H1 (cell line): ENCODE results near the gene SPEF2. TPM values are rescaled to one million over a fixed set of nuclear protein-coding genes. Genes with fewer than 3 reads are reported as not detected.

Source experiments
- CTCF ChIA-PET: fragments of 300-600 bp; sonication (Branson Sonifier 250); formaldehyde crosslinking; loops from one replicate; lab custom pipeline; 2021; ENCODE audit not compliant: partially characterized antibody; lab: Charles Lee
- POLR2A ChIA-PET: fragments of 300-600 bp; sonication (Branson Sonifier 250); formaldehyde crosslinking; loops from one replicate; lab custom pipeline; 2021; ENCODE audit warnings: inconsistent platforms; ENCODE audit not compliant: partially characterized antibody; lab: Charles Lee
- DNase-seq, 2 experiments: peaks; one replicate each; pipeline versions ENCODE4 v3.0.0 to v3.0.0-alpha.2; 2010 to 2022; ENCODE audit warnings: low spot score in 2 of 2, low read depth in 1 of 2, mixed read lengths in 1 of 2
- FAIRE-seq: peaks from 2 replicates; lab custom pipeline; 2011; peaks lifted over from hg19 to GRCh38; lab: Jason Lieb, UNC
- H2AFZ ChIP-seq: 2 replicates; pipeline ENCODE4 v1.8.1; 2012; ENCODE audit warnings: low read length, inconsistent platforms
- H2AK5ac ChIP-seq: 2 replicates; pipeline ENCODE4 v1.6.1; 2013; ENCODE audit warnings: low read depth, low read length
- H2BK120ac ChIP-seq: replicated peaks from 2 replicates; pipeline ENCODE3; 2013; ENCODE audit warnings: low read depth, low read length, inconsistent platforms
- H2BK12ac ChIP-seq: 2 replicates; pipeline ENCODE4 v1.6.1; 2013; ENCODE audit warnings: low read depth, low read length
- H2BK15ac ChIP-seq: 2 replicates; pipeline ENCODE4 v1.6.1; 2013; ENCODE audit warnings: low read length
- H2BK20ac ChIP-seq: 2 replicates; pipeline ENCODE4 v1.6.1; 2013; ENCODE audit warnings: low read length
- H2BK5ac ChIP-seq: 2 replicates; pipeline ENCODE4 v1.6.1; 2013; ENCODE audit warnings: low read depth, low read length
- H3K14ac ChIP-seq: 2 replicates; pipeline ENCODE4 v1.6.1; 2013; ENCODE audit warnings: inconsistent platforms; ENCODE audit not compliant: insufficient read length
- H3K18ac ChIP-seq: 2 replicates; pipeline ENCODE4 v1.6.1; 2013; ENCODE audit warnings: low read length; ENCODE audit errors: extremely low read depth
- H3K23ac ChIP-seq: 2 replicates; pipeline ENCODE4 v1.6.1; 2013; ENCODE audit warnings: inconsistent platforms; ENCODE audit not compliant: insufficient read length
- H3K23me2 ChIP-seq: 2 replicates; pipeline ENCODE4 v1.6.1; 2013; ENCODE audit warnings: low read depth, low read length
- H3K27ac ChIP-seq: 2 replicates; pipeline ENCODE4 v1.6.1; 2011; ENCODE audit warnings: low read depth, low read length, inconsistent platforms
- H3K27me3 ChIP-seq, 4 experiments: replicated peaks in 1 of 4; 1 replicate in 1 of 4; 2 replicates in 3 of 4; pipeline versions ENCODE4 v1.6.1 to v1.8.1; 2011 to 2013; ENCODE audit warnings: low read length in 3 of 4, mild to moderate bottlenecking in 3 of 4, inconsistent platforms in 2 of 4, mixed read lengths in 2 of 4, moderate library complexity in 1 of 4; ENCODE audit not compliant: control insufficient read depth in 3 of 4, insufficient read depth in 3 of 4; ENCODE audit errors: extremely low read depth in 1 of 4
- H3K36me3 ChIP-seq, 4 experiments: 2 replicates each; pipeline versions ENCODE4 v1.6.1 to v1.8.1; 2011 to 2013; ENCODE audit warnings: mild to moderate bottlenecking in 4 of 4, low read length in 3 of 4, moderate library complexity in 2 of 4, control low read depth in 1 of 4, inconsistent platforms in 1 of 4; ENCODE audit not compliant: insufficient read depth in 4 of 4, control insufficient read depth in 2 of 4
- H3K4ac ChIP-seq: replicated peaks from 2 replicates; pipeline ENCODE3; 2013; ENCODE audit warnings: low read length, low read depth, mixed read lengths, inconsistent platforms; ENCODE audit not compliant: insufficient read length
- H3K4me1 ChIP-seq, 4 experiments: replicated peaks in 1 of 4; 1 replicate in 1 of 4; 2 replicates in 3 of 4; pipeline versions ENCODE4 v1.6.1 to v1.8.1; 2011 to 2013; ENCODE audit warnings: low read length in 3 of 4, inconsistent platforms in 2 of 4, mixed read lengths in 1 of 4; ENCODE audit not compliant: insufficient read depth in 4 of 4, control insufficient read depth in 3 of 4
- H3K4me2 ChIP-seq, 2 experiments: 2 replicates each; pipeline versions ENCODE4 v1.6.1 to v1.8.1; 2011 to 2013; ENCODE audit warnings: low read depth in 2 of 2, low read length in 2 of 2, control low read depth in 1 of 2, inconsistent platforms in 1 of 2, mild to moderate bottlenecking in 1 of 2; ENCODE audit not compliant: insufficient read depth in 1 of 2
- H3K4me3 ChIP-seq, 4 experiments: fragments of 200-600, 300-600 bp in 1 of 4; sonication (generic), shearing (Covaris generic), sonication (Bioruptor Twin) in 1 of 4; 2 replicates each; pipeline versions ENCODE4 v1.5.1 to v1.8.1; 2011 to 2016; ENCODE audit warnings: low read length in 4 of 4, low read depth in 3 of 4, control low read depth in 2 of 4, inconsistent platforms in 2 of 4, mild to moderate bottlenecking in 2 of 4, mixed read lengths in 1 of 4, moderate library complexity in 1 of 4; ENCODE audit not compliant: insufficient read depth in 2 of 4; ENCODE audit errors: extremely low read depth in 1 of 4
- H3K56ac ChIP-seq: replicated peaks from 2 replicates; pipeline ENCODE3; 2013; ENCODE audit warnings: low read depth, mild to moderate bottlenecking, mixed read lengths, low read length, inconsistent platforms; ENCODE audit not compliant: insufficient read length
- H3K79me1 ChIP-seq: 2 replicates; pipeline ENCODE4 v1.6.1; 2013; ENCODE audit warnings: low read depth, low read length, control low read depth
- H3K79me2 ChIP-seq, 2 experiments: 2 replicates each; pipeline versions ENCODE4 v1.6.1 to v1.8.1; 2012 to 2013; ENCODE audit warnings: low read length in 2 of 2, mild to moderate bottlenecking in 2 of 2, inconsistent platforms in 1 of 2; ENCODE audit not compliant: insufficient read depth in 2 of 2, control insufficient read depth in 1 of 2
- H3K9ac ChIP-seq, 4 experiments: replicated peaks in 1 of 4; 1 replicate in 1 of 4; 2 replicates in 3 of 4; pipeline versions ENCODE4 v1.6.1 to v1.8.1; 2011 to 2013; ENCODE audit warnings: low read depth in 3 of 4, low read length in 3 of 4, control low read depth in 2 of 4, mild to moderate bottlenecking in 2 of 4, moderate library complexity in 2 of 4, inconsistent platforms in 1 of 4; ENCODE audit errors: extremely low read depth in 1 of 4
- H3K9me3 ChIP-seq, 2 experiments: 2 replicates each; pipeline versions ENCODE4 v1.6.1 to v1.8.1; 2012 to 2013; ENCODE audit warnings: mild to moderate bottlenecking in 2 of 2, moderate library complexity in 2 of 2, control low read depth in 1 of 2, inconsistent platforms in 1 of 2, low read depth in 1 of 2, low read length in 1 of 2, mixed read lengths in 1 of 2; ENCODE audit not compliant: insufficient read depth in 2 of 2
- H4K20me1 ChIP-seq, 2 experiments: replicated peaks in 1 of 2; 2 replicates each; pipeline versions ENCODE3 to v1.8.1; 2011 to 2013; ENCODE audit warnings: inconsistent platforms in 2 of 2, low read length in 2 of 2, mild to moderate bottlenecking in 1 of 2; ENCODE audit not compliant: insufficient read depth in 2 of 2, control insufficient read depth in 1 of 2
- H4K5ac ChIP-seq: 2 replicates; pipeline ENCODE4 v1.6.1; 2013; ENCODE audit warnings: low read length, low read depth, mixed read lengths, inconsistent platforms; ENCODE audit not compliant: insufficient read length
- H4K8ac ChIP-seq: 2 replicates; pipeline ENCODE4 v1.8.0; 2013; ENCODE audit warnings: mild to moderate bottlenecking, moderate library complexity, low read length, inconsistent platforms; ENCODE audit not compliant: insufficient read depth; ENCODE audit errors: extremely low read depth
- H4K91ac ChIP-seq: replicated peaks from 2 replicates; pipeline ENCODE3; 2013; ENCODE audit warnings: low read length, mixed read lengths, inconsistent platforms; ENCODE audit not compliant: insufficient read length
- BCL11A ChIP-seq, 2 experiments: IDR thresholded peaks; one replicate each; pipeline ENCODE4 v1.6.1; 2011; ENCODE audit warnings: low read depth in 2 of 2, low read length in 2 of 2, mild to moderate bottlenecking in 2 of 2
- CEBPB ChIP-seq: IDR thresholded peaks from 2 replicates; pipeline ENCODE4 v1.6.1; 2012; ENCODE audit warnings: low read depth, low read length
- CTCF ChIP-seq, 3 experiments: IDR thresholded peaks; 1 replicate in 2 of 3; 2 replicates in 1 of 3; pipeline versions ENCODE4 v1.5.1 to v1.6.1; 2011; ENCODE audit warnings: low read length in 3 of 3, mild to moderate bottlenecking in 3 of 3, inconsistent platforms in 2 of 3, low read depth in 1 of 3, moderate library complexity in 1 of 3; ENCODE audit not compliant: insufficient read depth in 1 of 3; ENCODE audit errors: control extremely low read depth in 1 of 3
- KDM5A ChIP-seq: fragments of 200-600 bp; IDR thresholded peaks from 2 replicates; pipeline ENCODE4 v1.7.1; 2012; ENCODE audit warnings: mild to moderate bottlenecking, low read length, inconsistent platforms, mixed read lengths
- NANOG ChIP-seq: IDR thresholded peaks from 2 replicates; pipeline ENCODE4 v1.6.1; 2011; ENCODE audit warnings: low read length, low read depth, mild to moderate bottlenecking, inconsistent platforms; ENCODE audit not compliant: insufficient read depth, poor library complexity, severe bottlenecking
- PHF8 ChIP-seq: fragments of 200-600 bp; sonication (generic); conservative IDR thresholded peaks from 2 replicates; pipeline ENCODE4 v1.7.1; 2012; ENCODE audit warnings: low read depth, mild to moderate bottlenecking, inconsistent platforms, low read length, moderate library complexity
- RBBP5 ChIP-seq: IDR thresholded peaks from 2 replicates; pipeline ENCODE4 v1.7.1; 2012; ENCODE audit warnings: low read depth, mild to moderate bottlenecking, inconsistent platforms, low read length, moderate library complexity, borderline replicate concordance
- SRF ChIP-seq: IDR thresholded peaks from 2 replicates; pipeline ENCODE4 v1.6.1; 2011; ENCODE audit warnings: mild to moderate bottlenecking, low read depth, low read length, moderate library complexity
- TAF7 ChIP-seq: optimal IDR thresholded peaks from 2 replicates; pipeline ENCODE3; 2011; ENCODE audit warnings: low read depth, mild to moderate bottlenecking, inconsistent platforms, low read length, moderate library complexity, borderline replicate concordance
- USF2 ChIP-seq: IDR thresholded peaks from 2 replicates; pipeline ENCODE4 v1.6.1; 2011; ENCODE audit warnings: low read length, improper control_type of control experiment
- WGBS, 2 experiments: shearing (Covaris generic) in 1 of 2; methylation state at CpG; one replicate each; pipeline versions ENCODE4 v1.1.6 to v1.1.7; 2013 to 2015; ENCODE audit warnings: low lambda C conversion rate in 2 of 2, mixed read lengths in 2 of 2, inconsistent platforms in 1 of 2, low coverage in 1 of 2, missing lambda C conversion rate in 1 of 2; ENCODE audit not compliant: insufficient replicate concordance in 2 of 2, insufficient coverage in 1 of 2, insufficient read length in 1 of 2; ENCODE audit errors: extremely low coverage in 1 of 2, missing lambda C conversion rate in 1 of 2; 5-methylcytosine and 5-hydroxymethylcytosine counted together
- polyA plus RNA-seq, 7 experiments: library from polyadenylated mRNA; depleted of rRNA in 3 of 7; stranded (reverse) in 5 of 7; unstranded in 2 of 7; fragments of >200 nt in 5 of 7; fragments of 200-250 nt in 2 of 7; gene quantifications; 1 replicate in 5 of 7; 2 replicates in 1 of 7; 4 replicates in 1 of 7; pipeline versions ENCODE4 v1.2.1 to v1.2.3, GENCODE V29; 2011 to 2013; ENCODE audit warnings: missing spikeins in 2 of 7, mixed read lengths in 2 of 7
- total RNA-seq: library from RNA; stranded (reverse); fragmentation: NEBNext Ultra II Directional; extraction: Animal tissue kit (Norgen Biotek cat#: 25700); gene quantifications from 2 replicates; pipeline ENCODE4 v1.2.1, GENCODE V29; 2021

Gene SPEF2
- total and polyA plus RNA-seq, 2 of the 8 experiments (the other 6 are each of a cell fraction or from before 2014, with no cell fraction given): 0.14 to 0.73 TPM

GRCh38 chr5:35765921-35766320 is 148.3 kb downstream of the SPEF2 start:
- H4K91ac ChIP-seq: no peak overlapping the region
- FAIRE-seq: no peak
- POLR2A ChIA-PET: no interaction called here
- no peak for TF ChIP-seq PHF8
- TF ChIP-seq TAF7: no peak
- no peak for TF ChIP-seq NANOG
- no peak for TF ChIP-seq BCL11A (IDR thresholded peaks at IDR 0.05; ENCODE audit: low read depth in 2 of 2, low read length in 2 of 2)
- TF ChIP-seq RBBP5: no peak
- TF ChIP-seq CEBPB: no peak
- no peak for TF ChIP-seq CTCF (IDR thresholded peaks at IDR 0.05; ENCODE audit: control extremely low read depth in 1 of 3, insufficient read depth in 1 of 3, low read depth in 1 of 3, low read length in 3 of 3)
- no peak for TF ChIP-seq USF2
- TF ChIP-seq KDM5A: no peak
- TF ChIP-seq SRF: no peak

More at GRCh38 chr5:35765921-35766320, 148.3 kb downstream of the SPEF2 start:
- no peak overlapping the region for H3K27ac ChIP-seq
- H3K23ac ChIP-seq: no peak overlapping the region
- H3K36me3 ChIP-seq: no peaks in the 10 kb centered on the region
- H2BK120ac ChIP-seq: no peak overlapping the region
- H2BK5ac ChIP-seq: no peak overlapping the region
- H2BK15ac ChIP-seq: no peak overlapping the region
- no peaks in the 10 kb centered on the region for H3K4me1 ChIP-seq
- H4K20me1 ChIP-seq: no peaks in the 10 kb centered on the region
- 80% methylated on average over 1 of the region's 1 CpG; no CpG with 5 or more reads in 1 of the 2 experiments for WGBS, 2 experiments
- H2BK12ac ChIP-seq: no peak overlapping the region
- H4K8ac ChIP-seq: no peak overlapping the region
- no peak overlapping the region for H3K4ac ChIP-seq
- no peaks in the 10 kb centered on the region for H3K9me3 ChIP-seq
- no peak overlapping the region for H2AK5ac ChIP-seq
- CTCF ChIA-PET: interaction anchor here (0.8 to 1.6 kb wide), 2 partner anchors 12 to 160 kb away, joined by 3 to 5 read pairs; no protein-coding TSS in a partner anchor
- no peak for DNase-seq
- no peak overlapping the region for H3K18ac ChIP-seq
- H3K79me2 ChIP-seq: no peaks in the 10 kb centered on the region
- H2AFZ ChIP-seq: no peak overlapping the region
- no peaks in the 10 kb centered on the region for H3K79me1 ChIP-seq
- H3K4me2 ChIP-seq: no peak overlapping the region
- H2BK20ac ChIP-seq: no peak overlapping the region
- H3K56ac ChIP-seq: no peak overlapping the region
- peaks cover 3 to 16% (median 5%) of the 10 kb centered on the region in 4 experiments; a peak in 5 of 7 replicates for H3K27me3 ChIP-seq
- no peak overlapping the region for H3K9ac ChIP-seq
- H3K4me3 ChIP-seq: no peak overlapping the region
- no peak overlapping the region for H3K14ac ChIP-seq
- H3K23me2 ChIP-seq: no peaks in the 10 kb centered on the region; the same call in 1 of the 2 replicates
- no peak overlapping the region for H4K5ac ChIP-seq
